ENCODE results near the gene CROT.

The CROT gene

GRCh38 chr7:87341441-87341840, 4.0 kb upstream of the CROT start:
- DNase-seq (ENCODE audit: low read depth in 2 of 2) = no peak

GRCh38 chr7:87342231-87342630, 3.2 kb upstream of the CROT start:
- no peak for DNase-seq (ENCODE audit: low read depth in 2 of 2)

- DNase-seq (ENCODE audit: low read depth in 2 of 2) = no peak
Measured at GRCh38 chr7:87344446-87344845, 1.0 kb upstream of the CROT start.

GRCh38 chr7:87345962-87346371, 503 bp downstream of the CROT start:
- no peak for DNase-seq (ENCODE audit: low read depth in 2 of 2)

GRCh38 chr7:87347207-87347606, 1.7 kb downstream of the CROT start:
- DNase-seq (ENCODE audit: low read depth in 2 of 2) = no peak

GRCh38 chr7:87347664-87348063, 2.2 kb downstream of the CROT start:
- DNase-seq (ENCODE audit: low read depth in 2 of 2) = no peak

- no peak for DNase-seq (ENCODE audit: low read depth in 2 of 2)
Measured at GRCh38 chr7:87354749-87355148, 9.3 kb downstream of the CROT start.

- no peak for DNase-seq (ENCODE audit: low read depth in 2 of 2)
Measured at GRCh38 chr7:87356448-87356847, 11.0 kb downstream of the CROT start.

GRCh38 chr7:87359366-87359765, 13.9 kb downstream of the CROT start:
- no peak for DNase-seq (ENCODE audit: low read depth in 2 of 2)

- no peak for DNase-seq (ENCODE audit: low read depth in 2 of 2)
Measured at GRCh38 chr7:87361320-87361719, 15.9 kb downstream of the CROT start.

GRCh38 chr7:87363342-87363741, 17.9 kb downstream of the CROT start:
- no peak for DNase-seq (ENCODE audit: low read depth in 2 of 2)

GRCh38 chr7:87364246-87364645, 18.8 kb downstream of the CROT start:
- DNase-seq (ENCODE audit: low read depth in 2 of 2) = no peak

- DNase-seq (ENCODE audit: low read depth in 2 of 2) = no peak
Measured at GRCh38 chr7:87369216-87369615, 23.8 kb downstream of the CROT start.

- no peak for DNase-seq (ENCODE audit: low read depth in 2 of 2)
Measured at GRCh38 chr7:87370660-87371180, 25.3 kb downstream of the CROT start.

GRCh38 chr7:87375662-87376435, 30.4 kb downstream of the CROT start:
- DNase-seq (ENCODE audit: low read depth in 2 of 2) = no peak

GRCh38 chr7:87380905-87381304, 35.4 kb downstream of the CROT start:
- no peak for DNase-seq (ENCODE audit: low read depth in 2 of 2)

GRCh38 chr7:87391020-87391701, 45.7 kb downstream of the CROT start:
- DNase-seq (ENCODE audit: low read depth in 2 of 2) = no peak

- DNase-seq (ENCODE audit: low read depth in 2 of 2) = no peak
Measured at GRCh38 chr7:87395442-87396020, 50.1 kb downstream of the CROT start.

GRCh38 chr7:87398446-87398845, 53.0 kb downstream of the CROT start:
- DNase-seq (ENCODE audit: low read depth in 2 of 2) = no peak

GRCh38 chr7:87404674-87405073, 59.2 kb downstream of the CROT start:
- no peak for DNase-seq (ENCODE audit: low read depth in 2 of 2)

- DNase-seq (ENCODE audit: low read depth in 2 of 2) = no peak
Measured at GRCh38 chr7:87411186-87411585, 65.7 kb downstream of the CROT start.

- DNase-seq (ENCODE audit: low read depth in 2 of 2) = no peak
Measured at GRCh38 chr7:87413029-87413428, 67.6 kb downstream of the CROT start.

Data from stimulated activated CD4-positive, alpha-beta T cell treated with anti-CD3 and anti-CD28 coated beads, Interleukin-15, amount 100 ng/mL, for 48 hours (primary cell).